Suppressor macrophage treated with lipopolysaccharide for 1 hour (primary cell): ENCODE results near the gene TRIM50.
"Not testable (repeated sequence)": the region's sequence is repeated elsewhere in the genome, so short reads cannot be mapped to it uniquely, and the experiment has no call there.

Experiments
- DNase-seq, 3 donors: peaks; one replicate each; pipeline ENCODE4 v3.0.0-alpha.2; 2020 to 2022

Gene TRIM50

GRCh38 chr7:73312831-73313520 lies 14.9 kb downstream of the TRIM50 start:
- no peak for DNase-seq

DNA sequence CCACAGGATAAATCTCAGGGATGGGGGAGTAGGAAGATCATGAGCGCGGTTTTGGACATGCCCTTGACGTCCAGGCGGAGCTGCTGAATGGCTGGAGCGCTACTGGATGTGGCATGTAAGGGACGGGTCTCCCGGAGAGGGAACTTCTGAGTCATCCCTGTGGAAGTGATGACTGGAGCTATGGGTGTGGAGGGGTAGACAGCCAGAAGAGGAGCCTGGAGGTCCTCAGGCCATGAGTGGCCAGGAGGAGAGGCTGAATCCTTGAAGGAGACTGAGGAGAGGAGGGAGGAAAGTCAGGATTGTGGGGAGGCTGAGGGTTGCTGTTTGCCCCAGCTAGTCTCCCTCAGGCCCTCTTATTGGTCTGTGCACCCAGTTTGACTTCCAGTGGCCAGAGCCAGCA lies 16.5 kb downstream of the TRIM50 start:
- DNase-seq: not testable (repeated sequence)

- DNase-seq: peak; percentile 86 to 92 (median 87)
Measured at GRCh38 chr7:73308665-73309214, 19.1 kb downstream of the TRIM50 start, which contains the start of gene NSUN5. TSS of gene NSUN5 (minus strand) at chr7:73308826. CDS start at chr7:73308790, 36 bp downstream.

GRCh38 chr7:73308074-73308664 lies 19.7 kb downstream of the TRIM50 start:
- DNase-seq: peak in 1 of 3 donors; percentile 18

DNA sequence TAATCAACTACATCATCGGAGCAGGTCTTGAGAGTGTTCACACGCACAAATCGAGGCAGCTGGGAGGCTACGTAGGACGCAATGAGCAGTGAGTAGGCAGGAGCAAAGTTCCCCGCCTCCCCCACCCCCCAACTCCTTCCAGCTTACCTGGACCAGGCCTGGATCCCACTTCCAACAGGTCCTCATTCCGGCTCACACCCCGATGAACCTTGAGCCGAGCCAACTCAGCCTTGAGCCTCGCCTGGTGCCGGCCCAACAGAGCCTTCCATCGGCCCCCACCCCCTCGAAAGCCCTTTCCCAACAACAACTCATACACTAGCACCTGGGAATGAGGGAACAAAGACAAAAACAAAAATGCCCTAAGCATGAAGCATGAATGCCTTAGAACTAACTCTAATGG lies 20.4 kb downstream of the TRIM50 start:
- DNase-seq: no peak

DNA sequence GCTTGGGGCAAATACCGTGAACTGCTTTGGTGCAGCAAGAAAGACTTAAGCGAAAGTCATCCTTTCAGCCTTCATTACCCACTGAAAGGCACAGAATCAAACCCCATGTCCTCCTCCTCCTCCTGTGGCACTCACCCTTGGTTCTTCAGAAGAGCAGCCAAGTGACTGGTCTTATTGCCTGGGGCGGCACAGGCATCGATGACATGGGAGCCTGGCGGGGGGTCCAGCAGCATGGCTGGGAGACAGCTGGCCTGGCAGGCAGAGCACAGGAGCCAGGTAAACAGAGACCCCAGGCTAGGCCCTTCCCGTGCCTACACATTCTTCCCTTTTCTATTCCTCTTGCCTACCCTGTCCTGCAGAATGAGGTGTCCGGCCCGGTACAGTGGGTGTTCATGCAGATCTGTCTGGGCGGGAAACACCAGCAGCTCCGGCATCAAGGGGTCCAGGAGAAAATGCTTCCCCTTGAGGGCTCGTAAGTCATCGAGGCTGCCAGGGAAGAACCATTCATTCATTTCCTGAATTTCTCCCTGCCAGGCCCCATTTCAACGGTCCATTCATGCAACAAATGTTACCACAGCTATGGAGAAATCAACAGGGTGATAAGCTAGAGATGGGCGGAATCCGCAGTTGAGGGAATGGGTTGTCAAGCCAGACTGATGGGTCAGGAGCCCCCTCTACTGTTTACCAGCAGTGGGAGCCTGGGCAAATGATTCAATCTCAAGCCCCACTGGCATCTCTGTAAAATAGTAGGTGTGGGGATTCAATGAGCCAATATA lies 23.1 kb downstream of the TRIM50 start:
- DNase-seq: peak; percentile 19 to 25 (median 21)

- DNase-seq: no peak
Measured at GRCh38 chr7:73304071-73304470, 23.8 kb downstream of the TRIM50 start.

- no peak for DNase-seq
Measured at GRCh38 chr7:73303546-73303945, 24.3 kb downstream of the TRIM50 start.

DNA sequence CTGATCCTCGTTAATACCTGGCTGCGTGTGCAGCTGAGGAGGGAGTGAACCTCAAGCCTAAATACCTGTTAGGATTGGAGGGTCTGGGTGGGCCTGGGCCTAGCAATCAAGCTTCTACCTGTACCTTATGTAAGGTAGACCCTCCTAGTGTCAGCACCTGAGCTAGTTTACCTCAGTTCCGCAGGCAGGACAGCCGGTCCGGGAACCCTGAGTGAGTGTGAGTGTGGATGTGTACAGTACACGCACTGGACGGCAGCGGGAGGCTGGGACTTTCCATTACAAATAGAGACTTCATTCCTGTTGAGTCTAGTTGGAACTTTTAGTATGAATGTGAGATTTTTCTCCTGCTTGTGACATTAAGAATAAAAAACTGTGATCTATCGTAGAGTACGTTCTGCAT lies 25.0 kb downstream of the TRIM50 start:
- not testable (repeated sequence) for DNase-seq

GRCh38 chr7:73301108-73301507 lies 26.8 kb downstream of the TRIM50 start:
- not testable (repeated sequence) for DNase-seq

GRCh38 chr7:73299812-73300211 lies 28.1 kb downstream of the TRIM50 start:
- not testable (repeated sequence) for DNase-seq

- not testable (repeated sequence) for DNase-seq
Measured at GRCh38 chr7:73297706-73298105, 30.2 kb downstream of the TRIM50 start.

DNA sequence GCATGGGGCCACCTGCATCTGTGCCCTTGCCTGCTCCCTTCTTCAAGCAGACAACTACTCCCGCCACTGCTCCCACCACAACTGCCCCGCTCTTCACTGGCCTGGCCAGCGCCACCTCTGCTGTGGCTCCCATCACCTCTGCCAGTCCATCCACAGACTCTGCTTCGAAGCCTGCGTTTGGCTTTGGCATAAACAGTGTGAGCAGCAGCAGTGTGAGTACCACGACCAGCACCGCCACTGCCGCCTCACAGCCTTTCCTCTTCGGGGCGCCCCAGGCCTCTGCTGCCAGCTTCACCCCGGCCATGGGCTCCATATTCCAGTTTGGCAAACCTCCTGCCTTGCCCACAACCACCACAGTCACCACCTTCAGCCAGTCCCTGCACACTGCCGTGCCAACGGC lies 30.6 kb downstream of the TRIM50 start:
- DNase-seq: not testable (repeated sequence)

GRCh38 chr7:73277210-73277609 lies 50.7 kb downstream of the TRIM50 start:
- not testable (repeated sequence) for DNase-seq

GRCh38 chr7:73267813-73268212 lies 60.1 kb downstream of the TRIM50 start:
- DNase-seq: not testable (repeated sequence)

DNA sequence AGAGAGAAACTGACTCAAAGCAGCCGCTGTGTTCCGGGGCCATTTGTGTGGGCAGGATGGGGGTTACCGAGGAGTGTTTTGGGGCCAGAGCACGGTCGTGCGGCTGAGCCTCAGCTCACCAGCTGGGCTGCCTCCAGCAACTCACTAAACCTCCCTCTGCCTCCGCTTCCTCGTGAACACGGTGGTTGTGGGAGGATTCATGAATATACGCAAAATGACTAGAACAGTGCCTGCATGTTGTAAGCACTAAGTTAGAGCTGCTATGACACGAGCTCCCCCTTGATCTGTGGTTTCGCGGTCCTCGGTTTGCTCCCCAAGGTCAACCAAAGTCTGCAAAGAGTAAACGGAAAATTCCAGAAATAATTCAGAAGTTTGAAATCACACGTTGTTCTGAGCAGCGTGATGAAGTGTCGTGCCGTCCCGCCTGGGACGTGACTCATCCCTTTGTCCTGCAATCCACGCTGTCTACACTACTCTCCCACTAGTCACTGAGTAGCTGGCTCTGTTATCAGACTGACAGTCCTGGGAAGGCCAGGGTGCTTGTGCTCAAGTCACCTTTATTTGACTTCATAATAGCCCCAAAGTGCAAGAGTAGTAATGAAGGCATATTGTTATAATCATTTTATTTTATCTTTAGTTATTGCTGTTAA lies 61.0 kb downstream of the TRIM50 start:
- DNase-seq: not testable (repeated sequence)
